ENCODE measurements around the gene CELA2B. TPM values are rescaled to one million over a fixed set of nuclear protein-coding genes. Genes with fewer than 3 reads are reported as not detected.

CELA2B gene
- not detected in 5 replicates for total RNA-seq (2022; extraction: Qiagen RNA extraction; ENCODE audit: low read depth)

DNA sequence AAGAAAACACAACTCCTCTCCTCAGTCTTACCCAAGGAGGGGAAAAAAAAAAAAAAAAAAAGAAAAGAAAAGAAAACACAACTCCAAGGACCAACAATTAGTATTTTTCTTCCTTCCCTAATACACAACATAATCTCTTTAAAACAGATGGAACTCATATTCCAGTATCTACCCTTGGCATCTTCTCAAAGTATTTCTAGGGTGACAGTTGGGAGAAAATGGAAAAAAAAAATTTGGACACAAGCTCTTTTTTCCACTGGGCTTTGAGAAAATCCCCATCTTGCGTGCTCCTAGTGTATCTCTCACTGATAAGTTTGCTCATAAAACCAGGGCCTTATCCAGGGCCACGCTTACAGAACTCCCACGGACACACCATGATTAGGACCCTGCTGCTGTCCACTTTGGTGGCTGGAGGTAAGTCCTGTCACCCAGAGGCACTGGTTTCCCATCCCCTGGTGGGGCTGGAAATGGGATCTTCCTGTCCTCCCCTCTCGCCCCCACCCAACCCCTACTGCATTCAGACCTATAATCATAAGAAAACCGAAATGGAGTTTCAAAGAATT lies at the start of gene CELA2B:
Gene CELA2B, plus strand, starts transcription at position 353 of the 563 bp plus-strand sequence. Its CDS starts 22 bp downstream, at position 375.

GRCh38 chr1:15456313-15456954 lies 19.5 kb upstream of the CELA2B start, which contains the start of gene CELA2A:
CELA2A (plus strand) TSS chr1:15456732; CDS start chr1:15456754, 22 bp downstream.

GRCh38 chr1:15524021-15524282 lies 48.0 kb downstream of the CELA2B start, which contains the start of gene CASP9:
CASP9 (minus strand) TSS chr1:15524215; CDS start chr1:15524200, 15 bp downstream.

GRCh38 chr1:15526490-15527339 lies 50.8 kb downstream of the CELA2B start, which contains the start of gene DNAJC16:
DNAJC16 (plus strand) TSS chr1:15526848; CDS start chr1:15529106, 2,258 bp downstream.

Other genes starting within 250 kb of the CELA2B start
- 0.33 to 0.79 TPM (median 0.66 TPM) in 5 replicates for gene FHAD1, start 228.9 kb upstream of the CELA2B start, total RNA-seq (2022; extraction: Qiagen RNA extraction; ENCODE audit: low read depth)
- 174 to 251 TPM (median 232 TPM) in 5 replicates for gene EFHD2, start 66.2 kb upstream of the CELA2B start, total RNA-seq (2022; extraction: Qiagen RNA extraction; ENCODE audit: low read depth)
- gene CTRC, start 37.7 kb upstream of the CELA2B start, total RNA-seq (2022; extraction: Qiagen RNA extraction; ENCODE audit: low read depth): 0.93 to 1.5 TPM (median 1.1 TPM) in 5 replicates
- not detected in 5 replicates for gene CELA2A, start 19.4 kb upstream of the CELA2B start, total RNA-seq (2022; extraction: Qiagen RNA extraction; ENCODE audit: low read depth)
- gene CASP9, start 48.1 kb downstream of the CELA2B start, total RNA-seq (2022; extraction: Qiagen RNA extraction; ENCODE audit: low read depth): 5.4 to 6.7 TPM (median 6.3 TPM) in 5 replicates
- gene DNAJC16, start 50.7 kb downstream of the CELA2B start, total RNA-seq (2022; extraction: Qiagen RNA extraction; ENCODE audit: low read depth): 4.9 to 5.7 TPM (median 5.7 TPM) in 5 replicates
- 5.7 to 8.6 TPM (median 7.8 TPM) in 5 replicates for gene AGMAT, start 108.9 kb downstream of the CELA2B start, total RNA-seq (2022; extraction: Qiagen RNA extraction; ENCODE audit: low read depth)
- gene DDI2, start 141.4 kb downstream of the CELA2B start, total RNA-seq (2022; extraction: Qiagen RNA extraction; ENCODE audit: low read depth): 8.6 to 12.5 TPM (median 10.6 TPM) in 5 replicates
- 26.1 to 32.0 TPM (median 28.2 TPM) in 5 replicates for gene PLEKHM2, start 208.2 kb downstream of the CELA2B start, total RNA-seq (2022; extraction: Qiagen RNA extraction; ENCODE audit: low read depth)